Esophagus mucosa (tissue), 1 donor: Measurements from ENCODE around the gene PMEL. TPM values are rescaled to one million over a fixed set of nuclear protein-coding genes. Genes with fewer than 3 reads are reported as not detected.
A peak's percentile ranks its signal among the peaks of the same experiment; 100 is the strongest.
"Not testable (repeated sequence)": the region's sequence is repeated elsewhere in the genome, so short reads cannot be mapped to it uniquely, and the experiment has no call there.

Source experiments
- ATAC-seq: fragments of 200-7000 bp; cut with Tn5 transposase; one replicate; pipeline ENCODE4 v1.9.1; 2020
- total RNA-seq: library from RNA; stranded (reverse); gene quantifications from one replicate; pipeline ENCODE4 v1.2.4, GENCODE V29; 2023
- donor health status: DM: yes; HTN: yes; CAD: no.

The PMEL gene
- total RNA-seq, 1 donor from 2014 or later, result 0.52 TPM

- not testable (repeated sequence) for ATAC-seq
Observed at GRCh38 chr12:55919032-55919431, 46.8 kb downstream of the PMEL start.

GRCh38 chr12:55915482-55915859 is 50.4 kb downstream of the PMEL start:
- no peak for ATAC-seq

- no peak for ATAC-seq
Observed at GRCh38 chr12:55912908-55913307, 52.9 kb downstream of the PMEL start.

DNA sequence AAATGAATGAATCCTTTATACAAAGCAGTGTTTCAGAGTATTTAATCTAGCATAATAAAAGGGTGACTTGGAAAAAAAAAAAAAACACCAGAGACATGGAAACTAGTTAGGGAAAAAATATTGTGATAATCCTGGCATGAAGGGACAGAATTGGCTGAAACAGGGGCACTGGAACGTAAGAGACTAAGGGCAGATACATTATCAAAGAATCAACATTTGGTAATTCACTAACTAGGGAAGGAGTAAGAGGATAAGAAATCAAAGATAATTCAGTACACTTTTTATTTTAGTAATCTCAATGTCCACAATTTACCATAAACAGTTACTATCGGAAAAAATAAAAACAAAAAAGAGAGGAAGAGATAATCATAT is 56.3 kb downstream of the PMEL start:
- ATAC-seq, result no peak

- ATAC-seq, result no peak
Observed at GRCh38 chr12:55908726-55909512, 56.9 kb downstream of the PMEL start.

DNA sequence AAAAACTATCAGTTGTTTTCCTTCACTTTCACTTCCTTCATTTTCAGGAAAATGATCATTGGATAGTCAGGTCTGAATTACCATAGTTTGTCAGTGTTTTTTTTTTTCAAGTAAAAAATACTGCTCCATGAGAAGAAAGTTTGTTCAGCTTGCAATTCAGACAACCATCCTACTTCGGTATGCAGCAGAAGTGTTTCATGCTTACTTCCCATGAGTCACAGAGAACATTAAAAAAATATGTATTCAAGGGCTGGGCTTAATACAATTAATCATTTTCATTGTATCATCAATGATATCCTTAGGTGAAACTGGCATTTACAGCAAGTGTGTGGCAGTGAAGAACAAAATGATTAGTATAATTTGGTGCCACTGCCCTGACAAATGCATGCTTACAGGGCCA is 59.8 kb downstream of the PMEL start:
- peak; percentile 77 for ATAC-seq

Other genes with a start within 250 kb of the PMEL start
- 109 TPM for gene BLOC1S1, start 250.0 kb downstream of the PMEL start, total RNA-seq
- gene RDH5, start 245.6 kb downstream of the PMEL start, total RNA-seq, result 0.92 TPM
- gene CD63, start 237.0 kb downstream of the PMEL start, total RNA-seq, result 253 TPM
- 1.2 TPM for gene GDF11, start 222.9 kb downstream of the PMEL start, total RNA-seq
- 47.6 TPM for gene SARNP, start 148.3 kb downstream of the PMEL start, total RNA-seq
- gene ORMDL2, start 148.0 kb downstream of the PMEL start, total RNA-seq, result 64.2 TPM
- 15.3 TPM for gene DNAJC14, start 136.5 kb downstream of the PMEL start, total RNA-seq
- 0.60 TPM for gene MMP19, start 123.1 kb downstream of the PMEL start, total RNA-seq
- gene PYM1, start 38.1 kb downstream of the PMEL start, total RNA-seq, result 66.9 TPM
- gene DGKA, start 34.9 kb downstream of the PMEL start, total RNA-seq, result 170 TPM
- gene CDK2, start 788 bp upstream of the PMEL start, total RNA-seq, result 20.5 TPM
- gene RAB5B, start 8.0 kb upstream of the PMEL start, total RNA-seq, result 111 TPM
- 16.0 TPM for gene SUOX, start 31.2 kb upstream of the PMEL start, total RNA-seq
- gene IKZF4, start 55.0 kb upstream of the PMEL start, total RNA-seq, result 4.3 TPM
- 52.8 TPM for gene RPS26, start 75.9 kb upstream of the PMEL start, total RNA-seq
- gene ERBB3, start 114.1 kb upstream of the PMEL start, total RNA-seq, result 68.1 TPM
- 125 TPM for gene PA2G4, start 138.5 kb upstream of the PMEL start, total RNA-seq
- 4,992 TPM for gene RPL41, start 150.6 kb upstream of the PMEL start, total RNA-seq
- 1.8 TPM for gene ZC3H10, start 152.2 kb upstream of the PMEL start, total RNA-seq
- 48.8 TPM for gene ESYT1, start 162.2 kb upstream of the PMEL start, total RNA-seq
- 54.2 TPM for gene MYL6B, start 186.5 kb upstream of the PMEL start, total RNA-seq
- 1,179 TPM for gene MYL6, start 192.3 kb upstream of the PMEL start, total RNA-seq
- 44.4 TPM for gene SMARCC2, start 223.4 kb upstream of the PMEL start, total RNA-seq